ENCODE measurements around the gene TBCD. TPM values are rescaled to one million over a fixed set of nuclear protein-coding genes. Genes with fewer than 3 reads are reported as not detected.

TBCD gene
- polyA plus RNA-seq, 2 of the 4 experiments (the other 2 are of a cell fraction): 33.5 to 49.1 TPM

DNA sequence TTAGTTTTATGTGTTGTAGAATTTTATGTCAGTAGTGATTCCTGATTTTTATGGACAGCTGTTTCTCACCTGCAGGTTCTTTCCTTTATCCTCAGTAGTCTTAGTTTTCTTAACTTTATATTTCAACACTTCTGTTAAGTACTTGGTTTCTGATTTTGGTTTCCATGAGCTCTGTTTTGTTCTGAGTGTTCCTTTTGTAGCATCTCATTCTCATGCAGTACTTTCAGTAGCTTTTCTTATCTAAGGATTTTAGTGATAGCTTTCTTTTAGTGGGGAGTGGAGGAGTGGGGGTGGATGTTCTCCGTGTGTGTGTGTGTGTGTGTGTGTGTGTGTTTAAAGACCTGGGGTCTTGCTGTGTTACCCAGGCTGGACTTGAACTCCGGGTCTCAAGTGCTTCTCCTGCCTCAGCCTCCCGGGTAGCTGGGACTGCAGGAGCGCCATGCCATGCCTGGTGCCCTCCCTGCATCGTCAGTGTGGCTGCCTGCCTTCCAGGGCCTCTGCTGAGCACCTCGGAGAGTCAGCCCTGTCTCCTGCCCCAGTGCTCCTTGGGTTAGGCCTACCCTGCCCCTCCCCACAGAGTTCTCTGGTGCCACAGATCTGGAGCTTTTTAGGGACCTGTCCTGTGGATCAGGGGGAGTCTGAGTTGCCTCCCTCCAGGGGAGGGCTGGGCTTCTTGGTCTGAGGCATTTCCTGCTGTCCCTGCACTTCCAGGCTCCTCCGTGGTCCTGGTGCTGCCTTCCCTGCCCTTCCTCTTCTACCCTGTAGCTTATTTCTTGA lies 92.2 kb downstream of the TBCD start:
- 74% methylated on average over 7 of the region's 7 CpGs for WGBS (ENCODE audit: missing lambda C conversion rate)
- H3K4me3 ChIP-seq: no peak overlapping the region
- H3K4me2 ChIP-seq: no peak overlapping the region
- no peak for FAIRE-seq
- no peak for DNase-seq (ENCODE audit: low read depth in 1 of 2, low spot score in 1 of 2)
- H3K27ac ChIP-seq: no peak overlapping the region
- POLR2A ChIA-PET: no interaction called here
- no peak for ATAC-seq
- H3K9me3 ChIP-seq: no peaks in the 10 kb centered on the region
- TF ChIP-seq FOXS1 (CRISPR knock-in tag; IDR thresholded peaks at IDR 0.05) (no peak), CHD2 (IDR thresholded peaks at IDR 0.05; ENCODE audit: low read length, partially characterized antibody) (no peak), SREBF2 (IDR thresholded peaks at IDR 0.05) (no peak)
- no peaks in the 10 kb centered on the region for H3K4me1 ChIP-seq
- CTCF ChIA-PET: interaction anchor here (0.6 to 1.7 kb wide), 8 partner anchors 9 to 1741 kb away, joined by 3 to 6 read pairs (median 4); no protein-coding TSS in a partner anchor

DNA sequence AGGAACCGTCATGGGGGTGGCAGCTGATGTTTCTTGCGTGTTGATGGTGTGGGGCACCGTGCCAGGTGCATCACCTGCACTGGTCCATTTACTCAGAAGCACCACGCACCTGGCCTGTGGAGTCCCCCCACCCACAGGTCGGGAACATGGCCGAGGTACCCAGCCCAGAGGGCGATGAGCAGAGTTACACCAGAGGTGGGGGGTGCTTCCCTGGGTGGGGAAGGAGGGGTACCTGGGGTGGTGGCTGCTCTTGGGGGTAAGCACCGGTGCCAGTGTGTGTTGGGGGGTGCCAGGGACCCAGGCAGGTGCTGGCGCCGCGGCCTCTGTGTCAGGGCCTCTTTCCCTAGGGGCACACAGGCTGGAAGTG lies 92.9 kb downstream of the TBCD start:
- CTCF ChIA-PET: interaction anchor here (1.0 to 1.7 kb wide), 4 partner anchors 8 to 70 kb away, joined by 3 to 6 read pairs (median 4); no protein-coding TSS in a partner anchor
- POLR2A ChIA-PET: no interaction called here
- Histone ChIP-seq H3K4me1 (no peaks in the 10 kb centered on the region), H3K9me3 (no peaks in the 10 kb centered on the region), H3K4me2 (no peak overlapping the region), H3K4me3 (no peak overlapping the region), H3K27ac (no peak overlapping the region)
- DNase-seq (ENCODE audit: low read depth in 1 of 2, low spot score in 1 of 2): no peak
- no peak for FAIRE-seq
- ATAC-seq: no peak
- 89% methylated on average over 10 of the region's 11 CpGs for WGBS (ENCODE audit: missing lambda C conversion rate)
- TF ChIP-seq, protein P1, sequence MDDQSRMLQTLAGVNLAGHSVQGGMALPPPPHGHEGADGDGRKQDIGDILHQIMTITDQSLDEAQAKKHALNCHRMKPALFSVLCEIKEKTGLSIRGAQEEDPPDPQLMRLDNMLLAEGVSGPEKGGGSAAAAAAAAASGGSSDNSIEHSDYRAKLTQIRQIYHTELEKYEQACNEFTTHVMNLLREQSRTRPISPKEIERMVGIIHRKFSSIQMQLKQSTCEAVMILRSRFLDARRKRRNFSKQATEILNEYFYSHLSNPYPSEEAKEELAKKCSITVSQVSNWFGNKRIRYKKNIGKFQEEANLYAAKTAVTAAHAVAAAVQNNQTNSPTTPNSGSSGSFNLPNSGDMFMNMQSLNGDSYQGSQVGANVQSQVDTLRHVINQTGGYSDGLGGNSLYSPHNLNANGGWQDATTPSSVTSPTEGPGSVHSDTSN (IDR thresholded peaks at IDR 0.05): no peak
- TF ChIP-seq, protein P2, sequence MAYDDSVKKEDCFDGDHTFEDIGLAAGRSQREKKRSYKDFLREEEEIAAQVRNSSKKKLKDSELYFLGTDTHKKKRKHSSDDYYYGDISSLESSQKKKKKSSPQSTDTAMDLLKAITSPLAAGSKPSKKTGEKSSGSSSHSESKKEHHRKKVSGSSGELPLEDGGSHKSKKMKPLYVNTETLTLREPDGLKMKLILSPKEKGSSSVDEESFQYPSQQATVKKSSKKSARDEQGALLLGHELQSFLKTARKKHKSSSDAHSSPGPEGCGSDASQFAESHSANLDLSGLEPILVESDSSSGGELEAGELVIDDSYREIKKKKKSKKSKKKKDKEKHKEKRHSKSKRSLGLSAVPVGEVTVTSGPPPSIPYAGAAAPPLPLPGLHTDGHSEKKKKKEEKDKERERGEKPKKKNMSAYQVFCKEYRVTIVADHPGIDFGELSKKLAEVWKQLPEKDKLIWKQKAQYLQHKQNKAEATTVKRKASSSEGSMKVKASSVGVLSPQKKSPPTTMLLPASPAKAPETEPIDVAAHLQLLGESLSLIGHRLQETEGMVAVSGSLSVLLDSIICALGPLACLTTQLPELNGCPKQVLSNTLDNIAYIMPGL (CRISPR knock-in tag; IDR thresholded peaks at IDR 0.05; ENCODE audit: borderline replicate concordance): no peak
- TF ChIP-seq KDM1A (IDR thresholded peaks at IDR 0.05; ENCODE audit: low read depth) (no peak), EHMT2 (IDR thresholded peaks at IDR 0.05; ENCODE audit: low read depth) (no peak), ZNF302 (CRISPR knock-in tag; IDR thresholded peaks at IDR 0.05) (no peak), SREBF2 (IDR thresholded peaks at IDR 0.05) (no peak), ZC3H11A (IDR thresholded peaks at IDR 0.05) (no peak), RNF2 (IDR thresholded peaks at IDR 0.05; ENCODE audit: borderline replicate concordance, low read depth) (no peak), MYC (IDR thresholded peaks at IDR 0.05; ENCODE audit: borderline replicate concordance, low read length) (no peak), NR3C1 (IDR thresholded peaks at IDR 0.05) (no peak), RAD21 (conservative IDR thresholded peaks at IDR 0.05 in 1 of 2, IDR thresholded peaks at IDR 0.05 in 1 of 2) (no peak), HEYL (CRISPR knock-in tag; IDR thresholded peaks at IDR 0.05) (no peak), FOSB (CRISPR knock-in tag; IDR thresholded peaks at IDR 0.05) (no peak), ESRRA (IDR thresholded peaks at IDR 0.05; ENCODE audit: borderline replicate concordance, low read length) (no peak), JUNB (IDR thresholded peaks at IDR 0.05) (no peak), BHLHE40 (IDR thresholded peaks at IDR 0.05; ENCODE audit: low read depth, low read length) (no peak), RFX5 (IDR thresholded peaks at IDR 0.05) (no peak), CHD4 (IDR thresholded peaks at IDR 0.05; ENCODE audit: borderline replicate concordance) (no peak), HOXA7 (CRISPR knock-in tag; IDR thresholded peaks at IDR 0.05) (no peak)
- TF ChIP-seq, protein P3, sequence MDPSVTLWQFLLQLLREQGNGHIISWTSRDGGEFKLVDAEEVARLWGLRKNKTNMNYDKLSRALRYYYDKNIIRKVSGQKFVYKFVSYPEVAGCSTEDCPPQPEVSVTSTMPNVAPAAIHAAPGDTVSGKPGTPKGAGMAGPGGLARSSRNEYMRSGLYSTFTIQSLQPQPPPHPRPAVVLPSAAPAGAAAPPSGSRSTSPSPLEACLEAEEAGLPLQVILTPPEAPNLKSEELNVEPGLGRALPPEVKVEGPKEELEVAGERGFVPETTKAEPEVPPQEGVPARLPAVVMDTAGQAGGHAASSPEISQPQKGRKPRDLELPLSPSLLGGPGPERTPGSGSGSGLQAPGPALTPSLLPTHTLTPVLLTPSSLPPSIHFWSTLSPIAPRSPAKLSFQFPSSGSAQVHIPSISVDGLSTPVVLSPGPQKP (IDR thresholded peaks at IDR 0.05; ENCODE audit: low read depth, low read length): no peak
